Stimulated activated CD4-positive, alpha-beta T cell treated with anti-CD3 and anti-CD28 coated beads, TNF-alpha, amount 100 ng/mL, for 24 hours (primary cell): ENCODE data around the gene DHX15.
"Not testable (repeated sequence)": the region's sequence is repeated elsewhere in the genome, so short reads cannot be mapped to it uniquely, and the experiment has no call there.

ENCODE experiments used
- DNase-seq, 3 experiments: peaks; one replicate each; pipeline ENCODE4 v3.0.0-alpha.2; 2020; ENCODE audit warnings: low read depth in 3 of 3

DHX15 gene

GRCh38 chr4:24544208-24544988 is 40.0 kb downstream of the DHX15 start:
- no peak for DNase-seq

GRCh38 chr4:24537025-24537424 is 47.3 kb downstream of the DHX15 start:
- no peak for DNase-seq

- DNase-seq = no peak
Observed at GRCh38 chr4:24535399-24535798, 49.0 kb downstream of the DHX15 start.

GRCh38 chr4:24533364-24533763 is 51.0 kb downstream of the DHX15 start:
- DNase-seq = no peak

GRCh38 chr4:24529555-24529954 is 54.8 kb downstream of the DHX15 start:
- no peak for DNase-seq

- DNase-seq = no peak
Observed at GRCh38 chr4:24527371-24527770, 57.0 kb downstream of the DHX15 start.

GRCh38 chr4:24521544-24521943 is 62.8 kb downstream of the DHX15 start:
- DNase-seq = no peak

- DNase-seq = no peak
Observed at GRCh38 chr4:24519649-24520048, 64.7 kb downstream of the DHX15 start.

GRCh38 chr4:24517676-24518075 is 66.7 kb downstream of the DHX15 start:
- no peak for DNase-seq

GRCh38 chr4:24516926-24517325 is 67.4 kb downstream of the DHX15 start:
- DNase-seq = no peak

- DNase-seq = no peak
Observed at GRCh38 chr4:24515698-24516097, 68.7 kb downstream of the DHX15 start.

- no peak for DNase-seq
Observed at GRCh38 chr4:24514808-24515207, 69.5 kb downstream of the DHX15 start.

GRCh38 chr4:24513718-24514117 is 70.6 kb downstream of the DHX15 start:
- no peak for DNase-seq

- no peak for DNase-seq
Observed at GRCh38 chr4:24511371-24512063, 72.8 kb downstream of the DHX15 start.

- no peak for DNase-seq
Observed at GRCh38 chr4:24510091-24510490, 74.3 kb downstream of the DHX15 start.

- no peak for DNase-seq
Observed at GRCh38 chr4:24508541-24508940, 75.8 kb downstream of the DHX15 start.

GRCh38 chr4:24507439-24507838 is 76.9 kb downstream of the DHX15 start:
- no peak for DNase-seq

- not testable (repeated sequence) for DNase-seq
Observed at GRCh38 chr4:24503090-24503489, 81.3 kb downstream of the DHX15 start.

GRCh38 chr4:24497221-24497620 is 87.1 kb downstream of the DHX15 start:
- DNase-seq = no peak

- no peak for DNase-seq
Observed at GRCh38 chr4:24496597-24496996, 87.8 kb downstream of the DHX15 start.

GRCh38 chr4:24495388-24495787 is 89.0 kb downstream of the DHX15 start:
- no peak for DNase-seq

GRCh38 chr4:24489870-24490269 is 94.5 kb downstream of the DHX15 start:
- no peak for DNase-seq

- DNase-seq = peak; percentile 22 to 69 (median 36)
Observed at GRCh38 chr4:24488399-24489164, 95.8 kb downstream of the DHX15 start.
